ENCODE data around the gene SORD.

DNA sequence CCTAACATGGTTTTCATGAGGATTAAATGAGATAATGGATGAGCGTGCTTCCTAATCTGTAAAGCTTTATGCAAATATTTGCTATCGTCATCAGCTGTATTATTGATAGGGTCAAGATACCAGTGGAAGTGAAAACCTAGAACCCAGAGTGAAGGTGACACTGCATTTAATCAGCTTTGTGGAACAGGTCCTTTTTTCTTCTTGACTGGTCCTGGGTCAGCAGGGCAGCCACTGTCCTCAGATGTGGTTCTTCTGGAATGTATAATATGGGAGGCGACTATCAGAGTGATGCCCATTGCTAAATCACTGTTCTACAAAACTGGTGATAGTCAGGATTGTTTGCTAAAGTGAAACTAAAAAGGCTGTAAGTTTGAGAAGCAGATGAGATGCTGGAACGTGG is 41.4 kb downstream of the SORD start:
- TF ChIP-seq POLR2AphosphoS5 (IDR thresholded peaks at IDR 0.05; ENCODE audit: low read depth, low read length) (no peak), POLR2A (IDR thresholded peaks at IDR 0.05; ENCODE audit: low read depth, low read length) (no peak), TAF1 (IDR thresholded peaks at IDR 0.05; ENCODE audit: borderline replicate concordance, low read depth, low read length) (no peak)

All from GM12892 (cell line).